Activated CD4-positive, alpha-beta T cell treated with anti-CD3 and anti-CD28 coated beads, Interleukin-10, Interleukin-2, amounts not matched to agents 100 ng/mL and 50 ng/mL, durations not matched to agents 16 hours and 8 hours (primary cell): ENCODE measurements around the gene PRKN.

Experiments
- DNase-seq: peaks from one replicate; pipeline ENCODE4 v3.0.0-alpha.2; 2020

Gene PRKN

GRCh38 chr6:162014069-162014811 lies 713.3 kb downstream of the PRKN start:
- no peak for DNase-seq

DNA sequence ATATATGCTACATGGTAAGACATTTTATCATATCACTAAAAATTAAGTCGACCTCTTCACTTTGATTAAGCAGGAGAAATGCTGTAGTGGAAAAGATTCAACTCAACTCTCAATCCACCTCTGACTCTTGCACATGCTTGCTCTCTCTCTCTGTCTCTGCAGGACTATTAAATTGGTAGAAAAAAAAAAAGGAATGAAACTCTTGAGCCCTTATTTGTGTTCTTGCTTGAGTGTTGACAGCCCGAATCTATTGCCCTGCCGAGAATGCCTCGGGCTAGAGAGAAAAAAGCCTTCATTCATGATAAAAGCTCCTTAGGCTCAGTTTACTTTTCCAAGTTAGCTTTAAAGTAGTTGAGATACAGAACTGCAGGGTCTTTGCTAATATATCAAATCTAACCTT lies 722.2 kb downstream of the PRKN start:
- no peak for DNase-seq

DNA sequence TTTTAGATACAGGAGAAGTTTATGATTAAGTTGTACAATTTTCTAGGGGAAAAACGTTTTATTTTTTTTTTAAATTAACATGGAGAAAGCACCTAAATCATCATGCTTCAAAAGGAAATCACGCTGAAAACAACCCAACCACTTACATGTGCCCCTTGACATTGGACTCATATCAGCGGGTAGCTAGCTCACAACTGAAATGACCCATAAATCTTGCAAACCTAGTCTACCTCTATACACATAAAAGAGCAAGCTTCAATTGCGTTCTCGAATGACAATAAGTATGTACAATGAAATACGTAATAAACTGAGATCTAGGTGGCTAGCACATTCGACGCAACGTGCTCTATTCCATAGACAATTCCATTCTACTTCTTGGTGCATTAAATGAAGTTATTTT lies 730.8 kb downstream of the PRKN start:
- DNase-seq: no peak

DNA sequence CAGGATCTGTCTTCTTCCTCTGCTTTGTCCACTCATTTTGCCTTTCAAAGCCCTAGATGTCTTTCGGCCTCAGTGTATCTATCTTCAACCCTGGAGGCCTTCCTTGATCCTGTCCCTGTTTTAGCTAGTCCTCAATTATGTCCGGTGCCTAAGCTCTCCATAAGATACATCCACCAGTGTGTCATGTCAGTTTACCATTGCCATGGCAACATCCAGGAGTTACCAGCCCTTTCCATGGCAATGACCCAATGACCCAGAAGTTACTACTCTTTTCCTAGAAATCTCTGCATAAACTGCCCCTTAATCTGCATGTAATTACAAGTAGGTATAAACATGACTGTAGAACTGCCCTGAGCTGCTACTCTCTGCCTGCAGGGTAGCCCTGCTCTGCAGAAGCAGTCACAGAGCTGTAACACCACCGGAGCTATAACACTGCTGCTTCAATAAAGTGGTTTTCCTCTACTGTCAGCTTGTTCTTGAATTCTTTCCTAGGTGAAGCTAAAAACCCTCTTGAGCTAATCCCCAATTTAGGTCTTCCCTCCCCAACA lies 741.6 kb downstream of the PRKN start:
- no peak for DNase-seq

DNA sequence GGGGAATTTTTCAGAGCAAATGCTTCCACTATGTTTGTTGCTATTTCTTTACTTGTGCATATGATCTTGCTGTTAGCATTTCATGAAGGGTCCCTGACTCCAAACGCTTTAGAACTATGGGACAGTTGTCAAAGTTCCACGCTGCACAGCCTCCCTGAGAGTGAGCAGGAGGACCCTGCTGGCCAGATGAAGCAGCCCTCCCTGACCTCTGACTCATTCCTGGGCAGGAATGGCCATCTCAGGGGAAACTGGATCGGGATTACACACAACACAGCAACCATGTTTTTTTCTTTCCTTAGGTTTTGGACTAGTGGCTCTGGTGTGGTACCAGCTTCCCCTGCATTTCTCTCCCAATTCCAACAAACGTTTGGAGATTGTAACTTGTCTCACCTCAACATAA lies 742.9 kb downstream of the PRKN start:
- DNase-seq: no peak

GRCh38 chr6:161976553-161976952 lies 751.0 kb downstream of the PRKN start:
- DNase-seq: no peak

- DNase-seq: no peak
These were observed 754.5 kb downstream of the PRKN start for GRCh38 chr6:161973064-161973463.

DNA sequence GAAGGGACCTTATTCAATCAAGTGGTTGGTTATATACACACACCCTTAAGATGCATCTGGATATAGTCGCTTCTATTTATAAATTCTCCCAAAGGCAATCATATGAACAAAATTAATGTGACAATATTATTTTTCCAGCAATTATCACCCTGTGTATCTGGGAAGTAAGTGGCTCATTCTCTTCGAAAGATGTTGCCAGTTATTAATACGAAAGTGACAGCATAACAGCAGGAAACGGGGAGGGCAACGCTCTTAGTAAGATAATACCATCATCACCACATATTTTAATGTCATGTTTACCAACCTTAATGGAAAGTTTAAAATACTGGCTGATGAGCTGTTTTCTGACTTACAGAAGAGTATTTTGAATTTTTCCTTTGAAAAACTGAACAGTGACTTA lies 756.5 kb downstream of the PRKN start:
- no peak for DNase-seq

GRCh38 chr6:161963634-161964234 lies 763.8 kb downstream of the PRKN start:
- DNase-seq: no peak

GRCh38 chr6:161963181-161963580 lies 764.4 kb downstream of the PRKN start:
- no peak for DNase-seq

DNA sequence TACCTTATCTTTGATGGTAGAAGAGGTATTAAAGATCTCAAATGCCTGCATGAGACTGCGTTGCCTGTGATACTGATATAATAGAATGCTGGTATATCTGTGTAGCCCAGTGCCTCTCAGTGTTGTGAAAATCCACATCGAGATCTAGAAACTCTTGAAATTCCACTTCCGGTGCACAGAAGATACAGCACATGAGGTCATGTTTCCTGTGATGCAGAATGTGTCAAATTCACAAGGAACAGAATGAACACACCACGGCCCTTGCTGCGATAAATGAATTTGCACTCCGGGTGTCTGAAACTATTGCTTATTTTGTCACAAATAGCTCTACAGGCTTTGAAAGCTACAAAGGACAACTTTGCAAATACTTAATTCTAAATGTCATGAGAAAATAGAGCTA lies 765.8 kb downstream of the PRKN start:
- DNase-seq: no peak

- no peak for DNase-seq
These were observed 766.5 kb downstream of the PRKN start for GRCh38 chr6:161961046-161961445.

GRCh38 chr6:161959072-161959471 lies 768.5 kb downstream of the PRKN start:
- no peak for DNase-seq

- no peak for DNase-seq
These were observed 771.5 kb downstream of the PRKN start for GRCh38 chr6:161956082-161956481.

DNA sequence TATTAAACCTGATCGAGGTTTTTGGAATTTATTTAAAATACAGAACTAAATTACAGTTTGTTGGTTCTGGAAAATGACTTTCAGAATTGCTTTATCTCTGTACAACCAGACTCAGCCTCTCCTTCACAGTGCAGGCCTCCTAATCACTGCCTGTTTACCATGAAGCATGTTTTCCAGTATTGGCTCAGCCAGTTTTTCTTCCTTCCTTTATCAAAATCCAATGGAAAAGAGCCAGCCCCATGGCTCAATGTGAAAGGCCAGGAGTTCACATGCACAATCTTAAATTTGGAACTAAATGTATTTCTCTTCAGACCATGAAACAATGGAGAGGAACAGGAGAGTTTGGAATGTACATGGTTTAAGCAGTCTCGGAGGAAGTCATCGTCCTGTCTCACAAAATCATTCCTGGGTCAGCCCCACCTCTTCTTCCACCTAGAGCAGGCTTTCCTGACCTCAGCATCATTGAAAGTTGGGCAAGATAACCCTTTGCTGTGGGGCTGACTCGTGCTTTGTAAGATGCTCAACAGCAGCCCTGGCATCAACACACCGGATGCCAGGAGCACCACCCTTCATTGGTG lies 772.8 kb downstream of the PRKN start:
- no peak for DNase-seq

DNA sequence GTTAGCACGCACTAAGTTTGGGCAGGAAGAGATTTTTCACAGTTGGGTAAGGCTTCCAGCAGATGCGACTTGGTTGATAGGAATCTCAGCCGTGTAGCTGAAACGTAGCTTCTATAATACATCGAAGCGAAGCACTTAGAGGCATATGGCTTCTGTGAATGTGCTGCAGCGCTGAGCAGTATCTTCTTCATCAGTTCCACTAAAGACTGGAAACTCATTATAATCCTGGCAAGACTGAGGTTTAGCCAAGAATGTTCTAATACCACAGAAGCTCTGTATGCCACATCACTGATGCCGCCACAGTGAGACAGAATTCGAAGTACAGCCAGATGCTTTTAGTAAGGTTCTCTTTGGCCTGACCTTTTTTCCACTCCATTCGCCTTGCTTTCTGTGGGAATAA lies 773.5 kb downstream of the PRKN start:
- no peak for DNase-seq

- DNase-seq: no peak
These were observed 776.4 kb downstream of the PRKN start for GRCh38 chr6:161951126-161951525.

DNA sequence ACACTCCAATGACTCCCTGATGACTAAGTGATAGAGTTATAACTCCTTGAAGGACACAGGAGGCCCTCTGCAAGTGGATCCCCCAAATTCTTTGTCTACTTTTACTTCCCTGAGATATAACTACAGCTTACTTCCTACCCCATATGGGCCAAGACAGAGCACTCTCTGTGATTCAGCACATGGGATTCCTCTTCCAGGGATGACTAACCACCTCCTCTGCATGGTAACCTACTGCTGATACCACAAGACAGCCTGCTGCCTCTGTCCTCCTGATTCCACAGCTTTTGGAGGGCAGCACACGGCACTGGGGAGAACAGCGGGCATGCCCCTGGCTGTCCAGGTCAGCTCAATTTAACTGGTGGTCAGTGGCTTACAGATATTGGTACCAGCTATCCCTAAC lies 778.0 kb downstream of the PRKN start:
- no peak for DNase-seq

DNA sequence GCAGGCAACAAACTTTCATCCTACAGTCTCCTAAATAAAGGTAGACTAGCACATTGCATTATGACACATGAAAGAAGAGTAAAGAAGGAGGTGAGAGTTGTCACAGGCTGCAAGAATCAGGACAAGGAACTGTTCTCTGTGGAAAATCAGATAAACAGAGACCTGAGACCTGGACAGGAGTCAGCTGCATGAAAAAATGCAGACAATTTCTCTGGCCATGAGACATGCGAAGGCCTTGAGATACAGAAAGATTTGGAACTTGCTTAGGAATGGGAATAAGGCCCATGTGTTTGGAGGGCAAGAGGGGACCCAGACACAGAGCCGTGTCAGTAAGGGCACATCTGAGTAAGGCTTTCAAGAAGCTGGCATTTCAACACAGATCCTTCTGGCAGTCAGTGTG lies 779.1 kb downstream of the PRKN start:
- DNase-seq: no peak

GRCh38 chr6:161947371-161947770 lies 780.2 kb downstream of the PRKN start:
- DNase-seq: no peak

DNA sequence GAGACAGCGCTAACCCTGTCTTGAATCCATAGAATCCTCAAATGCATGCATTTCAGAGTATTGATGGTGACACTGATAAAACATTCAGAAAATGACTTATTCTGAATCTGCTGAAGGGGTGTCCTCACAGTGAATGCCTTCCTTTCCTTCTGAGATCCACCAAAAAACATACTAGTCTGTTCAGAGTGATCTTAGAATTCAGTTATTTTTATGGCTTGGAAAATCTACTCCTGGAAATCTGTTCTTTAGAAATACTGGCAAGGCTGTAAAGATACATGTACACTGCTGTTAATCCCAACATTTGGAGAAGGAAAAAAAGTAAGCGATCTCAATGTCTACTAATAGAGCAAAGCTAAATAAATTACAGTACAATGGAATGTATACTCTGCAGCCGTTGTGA lies 781.1 kb downstream of the PRKN start:
- DNase-seq: no peak

DNA sequence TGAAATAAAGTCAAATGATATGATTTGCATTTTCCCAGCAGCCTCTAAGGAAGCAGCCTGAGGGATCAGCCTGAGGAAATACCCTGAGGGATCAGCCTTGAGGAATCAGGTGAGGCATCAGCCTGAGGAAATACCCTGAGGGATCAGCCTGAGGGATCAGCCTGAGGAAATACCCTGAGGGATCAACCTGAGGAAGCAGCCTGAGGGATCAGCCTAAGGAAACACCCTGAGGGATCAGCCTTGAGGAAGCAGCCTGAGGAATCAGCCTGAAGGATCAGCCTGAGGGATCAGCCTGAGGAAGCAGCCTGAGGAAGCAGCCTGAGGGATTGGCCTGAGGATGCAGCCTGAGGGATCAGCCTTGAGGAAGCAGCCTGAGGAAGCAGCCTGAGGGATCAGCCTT lies 784.0 kb downstream of the PRKN start:
- no peak for DNase-seq

DNA sequence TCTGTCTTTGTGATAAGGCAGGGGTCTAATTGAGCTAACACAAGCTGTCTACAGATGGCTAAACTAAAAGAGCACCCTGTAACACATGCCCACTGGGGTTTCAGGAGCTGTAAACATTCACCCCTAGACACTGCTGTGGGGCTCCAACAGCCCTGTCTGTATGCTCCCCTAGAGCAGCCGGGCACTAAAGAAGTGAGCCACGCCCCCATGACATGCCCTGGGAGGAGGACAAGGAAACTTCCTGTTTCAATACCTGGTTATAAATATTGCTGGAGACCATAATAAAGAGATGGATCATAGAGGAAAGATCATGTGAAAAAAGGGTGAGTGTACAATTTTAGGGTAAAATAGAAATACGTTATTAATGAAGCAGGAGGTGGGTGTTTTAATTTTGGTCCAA lies 786.0 kb downstream of the PRKN start:
- DNase-seq: no peak

DNA sequence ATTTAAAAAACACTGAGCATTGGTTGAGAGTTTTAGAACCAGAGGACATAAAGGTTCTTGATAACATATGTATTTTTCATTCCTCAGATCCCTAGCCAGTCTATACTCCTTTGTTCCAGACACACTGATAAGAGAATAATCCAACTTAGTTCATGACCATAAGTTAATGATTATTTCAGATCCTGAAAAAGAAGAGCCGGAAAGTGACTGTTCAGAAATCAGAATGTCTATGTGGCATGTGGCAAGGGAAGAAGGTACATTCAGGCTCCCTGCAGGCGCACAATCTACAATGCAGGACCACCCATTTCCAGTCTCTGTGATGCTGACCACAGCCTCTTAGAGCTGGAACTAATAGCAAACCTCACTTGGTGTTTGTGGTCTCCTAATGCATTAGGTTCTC lies 787.0 kb downstream of the PRKN start:
- no peak for DNase-seq
